GM18867 (cell line): ENCODE data around the gene ZNF552.
"Not testable (repeated sequence)": the region's sequence is repeated elsewhere in the genome, so short reads cannot be mapped to it uniquely, and the experiment has no call there.

Experiments used
- ATAC-seq: cut with Tn5 transposase; IDR thresholded peaks from one replicate; pipeline ENCODE4 v1.9.1; 2021; ENCODE audit warnings: mild to moderate bottlenecking, moderate library complexity; ENCODE audit not compliant: unreplicated experiment

Gene ZNF552

GRCh38 chr19:57814505-57815246 is at the start of gene ZNF552:
Gene ZNF552, minus strand, starts transcription at chr19:57814913. Its CDS starts 170 bp downstream, at chr19:57814743.
- peak; percentile 80 for ATAC-seq

- ATAC-seq = not testable (repeated sequence)
Measured at GRCh38 chr19:57862351-57862750, 47.6 kb upstream of the ZNF552 start.

DNA sequence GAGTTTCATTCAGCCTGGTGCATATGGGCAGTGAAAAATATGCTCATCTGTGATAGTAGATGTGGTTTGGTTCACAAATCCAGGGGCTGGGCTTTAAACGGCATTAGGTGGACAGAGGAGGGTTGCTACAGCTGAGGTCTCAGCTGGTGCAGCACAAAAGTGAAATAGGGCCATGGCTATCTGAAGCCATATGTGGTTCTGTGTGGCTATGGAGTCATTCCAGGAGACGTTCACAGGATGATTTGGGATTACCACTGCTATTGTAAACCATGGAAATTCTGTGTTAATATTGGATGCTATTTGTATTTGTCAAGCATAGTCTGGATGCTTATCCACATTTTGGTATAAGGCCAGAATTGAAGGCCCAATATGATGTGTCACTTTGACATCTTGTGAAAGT is 39.4 kb upstream of the ZNF552 start:
- not testable (repeated sequence) for ATAC-seq

GRCh38 chr19:57851812-57852603 is 37.3 kb upstream of the ZNF552 start:
- ATAC-seq = not testable (repeated sequence)

- no peak for ATAC-seq
Measured at GRCh38 chr19:57850553-57851017, 35.9 kb upstream of the ZNF552 start.

DNA sequence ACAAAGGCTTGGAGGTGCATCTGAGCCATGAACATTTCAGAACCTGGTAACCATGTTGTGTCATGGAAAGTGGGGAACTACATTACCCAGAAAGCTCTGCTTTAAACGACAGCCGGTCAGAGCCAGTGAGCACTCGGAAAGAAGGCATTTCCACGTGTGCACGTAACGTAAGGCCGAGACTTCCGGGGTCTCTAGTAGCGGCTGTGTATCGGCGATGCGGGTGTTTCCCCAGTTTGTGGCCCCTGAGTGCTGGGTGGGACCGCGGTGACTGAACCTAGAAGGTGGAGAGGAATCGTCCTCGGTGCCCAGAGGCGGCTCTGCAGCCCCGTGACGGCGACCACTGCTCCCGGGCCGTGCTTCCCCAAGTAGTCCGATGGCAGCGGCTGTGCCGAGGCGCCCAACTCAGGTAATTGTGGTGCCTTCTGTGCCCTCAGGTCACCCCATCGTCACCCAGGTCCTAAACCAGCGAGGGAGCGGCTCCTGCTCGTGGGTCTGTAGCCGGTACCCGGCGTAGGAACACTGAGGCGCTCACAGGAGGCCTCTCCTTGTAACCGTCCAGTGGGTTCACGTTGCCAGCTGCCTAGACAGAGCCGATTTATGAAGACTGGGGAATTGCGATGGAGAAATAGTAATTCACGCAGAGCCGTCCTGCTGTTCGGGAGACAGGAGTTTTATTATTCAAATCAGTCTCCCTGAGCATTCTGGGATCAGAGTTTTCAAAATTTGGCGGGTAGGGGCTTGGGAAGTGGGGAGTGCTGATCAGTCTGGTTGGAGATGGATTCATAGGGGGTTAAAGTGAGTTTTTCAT is 35.2 kb upstream of the ZNF552 start, which contains the start of gene ZNF587:
TSS of gene ZNF587 (plus strand) at position 194 of the 808 bp plus-strand sequence. CDS start at position 374, 180 bp downstream.
- peak; percentile 96 for ATAC-seq

DNA sequence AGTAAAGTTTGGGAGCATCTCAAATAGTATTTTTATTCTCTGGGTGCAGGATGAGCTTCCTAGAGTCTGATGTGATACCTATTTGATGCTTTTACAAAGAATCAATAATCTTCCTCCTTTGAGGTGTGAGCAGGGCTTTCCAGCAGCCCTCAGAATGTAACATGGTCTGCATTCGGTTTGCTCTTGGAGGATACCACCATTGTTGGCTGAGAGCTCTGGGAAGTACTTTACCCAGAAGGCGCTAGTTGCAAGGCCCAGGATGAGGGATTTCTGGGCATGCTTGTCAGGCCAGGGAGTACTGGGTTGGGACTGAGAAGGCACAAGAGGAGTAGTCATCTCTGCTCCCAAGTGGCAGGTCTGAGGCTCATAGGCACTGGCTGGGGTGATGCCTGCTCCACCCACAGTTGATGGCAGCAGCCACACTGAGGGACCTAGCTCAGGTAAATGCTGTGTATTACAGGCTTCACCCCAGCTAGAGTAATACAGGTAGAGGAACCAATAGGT is 34.5 kb upstream of the ZNF552 start:
- ATAC-seq = peak; percentile 28

DNA sequence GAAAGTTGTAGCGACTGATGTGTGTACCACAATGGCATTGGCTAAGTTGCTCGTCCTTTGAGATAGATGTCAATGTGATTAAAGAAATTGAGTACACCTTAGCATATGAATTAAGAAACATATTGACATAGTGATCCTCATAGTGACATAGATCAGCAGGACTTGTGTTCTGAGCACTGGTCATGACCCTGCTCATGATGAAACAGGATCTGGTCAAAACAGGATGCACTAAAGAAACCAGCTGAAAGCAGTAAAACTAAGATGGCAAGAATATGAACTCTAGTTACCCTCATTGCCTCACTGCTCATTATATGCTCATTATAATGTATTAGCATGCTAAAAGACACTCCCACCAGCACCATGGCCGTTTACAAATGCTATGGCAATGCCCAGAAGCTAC is 32.5 kb upstream of the ZNF552 start:
- not testable (repeated sequence) for ATAC-seq

- no peak for ATAC-seq
Measured at GRCh38 chr19:57841122-57841763, 26.5 kb upstream of the ZNF552 start.

- ATAC-seq = not testable (repeated sequence)
Measured at GRCh38 chr19:57838622-57839191, 24.0 kb upstream of the ZNF552 start.

GRCh38 chr19:57836991-57837390 is 22.3 kb upstream of the ZNF552 start:
- ATAC-seq = not testable (repeated sequence)

DNA sequence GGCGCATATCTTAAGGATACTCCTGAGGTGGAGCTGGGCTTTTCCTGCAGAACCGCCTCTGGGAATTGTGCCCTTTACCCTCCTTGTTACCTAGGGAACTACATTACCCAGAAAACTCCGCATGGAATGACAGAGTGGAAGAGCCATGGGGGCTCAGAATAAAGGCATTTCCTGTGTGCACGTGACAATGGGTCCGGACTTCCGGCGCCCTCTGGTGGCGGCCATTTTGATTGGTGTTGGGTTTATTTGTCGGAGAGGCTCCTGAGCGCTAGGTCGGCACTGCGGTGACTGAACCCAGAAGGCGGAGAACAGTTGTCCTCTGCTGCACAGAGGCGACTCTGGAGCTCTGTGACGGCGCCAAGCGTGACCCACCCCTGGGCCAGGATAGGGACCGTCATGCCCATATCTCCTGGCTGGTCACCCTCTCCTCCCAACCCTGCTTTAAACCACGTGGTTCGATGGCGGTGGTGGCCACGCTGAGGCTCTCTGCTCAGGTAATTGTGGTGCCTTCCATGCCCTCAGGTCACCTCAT is 15.4 kb upstream of the ZNF552 start, which contains the start of gene ZNF587B:
TSS of gene ZNF587B (plus strand) at position 229 of the 532 bp plus-strand sequence. CDS start at position 459, 230 bp downstream.
- ATAC-seq = no peak

GRCh38 chr19:57829316-57829715 is 14.6 kb upstream of the ZNF552 start:
- ATAC-seq = no peak

DNA sequence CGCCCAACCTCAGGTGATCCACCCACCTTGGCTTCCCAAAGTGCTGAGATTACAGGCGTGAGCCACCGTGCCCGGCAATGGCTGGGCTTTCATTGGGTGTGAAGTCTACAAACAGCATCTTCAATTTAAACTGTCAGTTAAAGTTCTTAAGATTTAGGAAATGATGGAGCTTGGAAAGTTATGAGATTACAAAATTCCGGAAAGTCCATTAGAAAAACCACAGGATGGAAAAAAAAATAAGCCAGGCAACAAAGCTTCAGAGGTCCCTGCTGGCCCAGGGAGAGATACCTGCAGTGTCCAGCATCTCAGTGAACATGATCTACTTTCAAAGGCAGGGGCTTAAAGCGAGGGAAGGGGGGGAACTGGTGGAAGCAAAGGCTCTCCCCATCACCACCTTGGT is 10.8 kb upstream of the ZNF552 start:
- ATAC-seq = no peak

DNA sequence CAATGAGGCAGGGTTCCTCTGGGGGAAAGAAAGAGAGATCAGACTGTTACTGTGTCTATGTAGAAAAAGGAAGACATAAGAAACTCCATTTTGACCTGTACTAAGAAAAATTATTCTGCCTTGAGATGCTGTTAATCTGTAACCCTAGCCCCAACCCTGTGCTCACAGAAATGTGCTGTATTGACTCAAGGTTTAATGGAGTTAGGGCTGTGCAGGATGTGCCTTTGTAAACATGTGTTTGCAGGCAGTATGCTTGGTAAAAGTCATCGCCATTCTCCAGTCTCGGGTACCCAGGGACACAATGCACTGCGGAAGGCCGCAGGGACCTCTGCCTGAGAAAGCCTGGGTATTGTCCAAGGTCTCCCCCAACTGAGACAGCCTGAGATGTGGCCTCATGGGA is 8.9 kb upstream of the ZNF552 start:
- ATAC-seq = not testable (repeated sequence)

- ATAC-seq = not testable (repeated sequence)
Measured at GRCh38 chr19:57823155-57823554, 8.4 kb upstream of the ZNF552 start.

GRCh38 chr19:57821501-57821900 is 6.8 kb upstream of the ZNF552 start:
- ATAC-seq = not testable (repeated sequence)

DNA sequence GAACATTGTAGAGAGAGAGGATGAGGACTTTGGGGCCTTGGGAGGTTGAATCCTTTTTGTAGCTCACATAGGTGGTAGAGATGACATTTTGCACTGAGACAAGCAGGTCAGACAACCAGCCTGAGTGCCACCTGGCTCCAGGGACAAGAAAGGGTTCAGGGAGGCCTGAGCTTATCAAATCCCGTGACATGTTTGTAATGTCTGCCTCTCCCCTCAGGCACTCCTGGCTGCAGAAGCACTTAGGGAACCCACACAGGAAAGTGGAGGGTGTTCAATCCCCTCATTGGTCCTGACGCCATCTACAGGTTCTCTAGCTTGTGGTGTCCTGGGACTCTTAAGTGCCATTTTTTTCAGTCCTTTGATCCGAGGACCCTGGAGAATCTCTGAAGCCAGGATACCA is 6.4 kb upstream of the ZNF552 start:
- ATAC-seq = not testable (repeated sequence)

GRCh38 chr19:57820599-57820998 is 5.9 kb upstream of the ZNF552 start:
- ATAC-seq = no peak
